ENCODE data around the gene CREBBP. TPM values are rescaled to one million over a fixed set of nuclear protein-coding genes. Genes with fewer than 3 reads are reported as not detected.

Gene CREBBP
- total and polyA plus RNA-seq, 2 experiments from 2014 or later = 36.9 to 54.8 TPM

DNA sequence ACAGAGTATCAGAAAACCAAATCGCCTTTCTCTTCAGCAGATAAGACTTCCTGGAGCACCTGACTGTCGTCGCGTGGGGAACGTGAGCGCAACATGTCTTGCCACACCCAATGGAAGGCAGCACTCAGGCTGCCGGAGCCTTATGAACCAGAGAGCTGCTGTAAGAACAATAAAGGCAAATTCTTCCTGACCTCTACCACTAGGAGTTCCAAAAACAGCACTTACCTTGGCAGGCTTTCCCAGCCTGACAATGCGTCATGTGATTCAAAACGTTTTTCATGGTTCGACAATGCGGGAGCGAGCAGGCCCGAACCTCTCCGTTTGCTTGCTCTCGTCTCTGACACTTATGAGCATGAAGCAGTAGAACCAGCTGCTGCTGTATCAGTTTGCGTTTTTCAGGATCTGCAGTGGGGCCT is 87.3 kb downstream of the CREBBP start:
- Mint-ChIP-seq H3K4me1 (peaks cover 10% of the 10 kb centered on the region), H3K27me3 (ENCODE audit: insufficient read depth, low read depth, poor library complexity) (peaks cover 3% of the 10 kb centered on the region), H3K36me3 (ENCODE audit: low read depth) (peaks cover 27% of the 10 kb centered on the region), H3K27ac (no peak overlapping the region), H3K9me3 (no peaks in the 10 kb centered on the region), H3K4me3 (no peak overlapping the region)
- no peak overlapping the region for H3K27ac ChIP-seq (ENCODE audit: low read depth)
- TF ChIP-seq, protein P1, sequence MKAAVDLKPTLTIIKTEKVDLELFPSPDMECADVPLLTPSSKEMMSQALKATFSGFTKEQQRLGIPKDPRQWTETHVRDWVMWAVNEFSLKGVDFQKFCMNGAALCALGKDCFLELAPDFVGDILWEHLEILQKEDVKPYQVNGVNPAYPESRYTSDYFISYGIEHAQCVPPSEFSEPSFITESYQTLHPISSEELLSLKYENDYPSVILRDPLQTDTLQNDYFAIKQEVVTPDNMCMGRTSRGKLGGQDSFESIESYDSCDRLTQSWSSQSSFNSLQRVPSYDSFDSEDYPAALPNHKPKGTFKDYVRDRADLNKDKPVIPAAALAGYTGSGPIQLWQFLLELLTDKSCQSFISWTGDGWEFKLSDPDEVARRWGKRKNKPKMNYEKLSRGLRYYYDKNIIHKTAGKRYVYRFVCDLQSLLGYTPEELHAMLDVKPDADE (IDR thresholded peaks at IDR 0.05) = no peak
- TF ChIP-seq, protein P2, sequence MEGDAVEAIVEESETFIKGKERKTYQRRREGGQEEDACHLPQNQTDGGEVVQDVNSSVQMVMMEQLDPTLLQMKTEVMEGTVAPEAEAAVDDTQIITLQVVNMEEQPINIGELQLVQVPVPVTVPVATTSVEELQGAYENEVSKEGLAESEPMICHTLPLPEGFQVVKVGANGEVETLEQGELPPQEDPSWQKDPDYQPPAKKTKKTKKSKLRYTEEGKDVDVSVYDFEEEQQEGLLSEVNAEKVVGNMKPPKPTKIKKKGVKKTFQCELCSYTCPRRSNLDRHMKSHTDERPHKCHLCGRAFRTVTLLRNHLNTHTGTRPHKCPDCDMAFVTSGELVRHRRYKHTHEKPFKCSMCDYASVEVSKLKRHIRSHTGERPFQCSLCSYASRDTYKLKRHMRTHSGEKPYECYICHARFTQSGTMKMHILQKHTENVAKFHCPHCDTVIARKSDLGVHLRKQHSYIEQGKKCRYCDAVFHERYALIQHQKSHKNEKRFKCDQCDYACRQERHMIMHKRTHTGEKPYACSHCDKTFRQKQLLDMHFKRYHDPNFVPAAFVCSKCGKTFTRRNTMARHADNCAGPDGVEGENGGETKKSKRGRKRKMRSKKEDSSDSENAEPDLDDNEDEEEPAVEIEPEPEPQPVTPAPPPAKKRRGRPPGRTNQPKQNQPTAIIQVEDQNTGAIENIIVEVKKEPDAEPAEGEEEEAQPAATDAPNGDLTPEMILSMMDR (conservative IDR thresholded peaks at IDR 0.05; ENCODE audit: low read depth in 2 of 2) = peak in 1 of 2 experiments; percentile 5; a peak in 1 of 4 replicates
- H3K36me3 ChIP-seq (ENCODE audit: insufficient read depth) = 0 out of 2 replicates have a peak, but pooled peaks cover 6% of the 10 kb centered on the region
- no peaks in the 10 kb centered on the region for H3K27me3 ChIP-seq (ENCODE audit: insufficient read depth)
- DNase-seq (ENCODE audit: low spot score) (peak; percentile 35), ATAC-seq (peak; percentile 34; the same call in 2 of the 3 replicates)
- no peak overlapping the region for H3K4me3 ChIP-seq
- peaks cover 75% of the 10 kb centered on the region for H3K79me2 ChIP-seq (replicated peaks; ENCODE audit: insufficient read depth)
- H4K20me1 ChIP-seq (replicated peaks; ENCODE audit: insufficient read depth) = peaks cover 18% of the 10 kb centered on the region
- no peak overlapping the region for H2AFZ ChIP-seq
- no peaks in the 10 kb centered on the region; the same call in 1 of the 2 replicates for H3F3A ChIP-seq (replicated peaks; ENCODE audit: low read depth)
- H3K4me1 ChIP-seq (ENCODE audit: insufficient read depth) = peaks cover 3% of the 10 kb centered on the region; the same call in 1 of the 2 replicates
- no peak overlapping the region for H3K4me2 ChIP-seq
- H3K9me2 ChIP-seq (ENCODE audit: insufficient read depth) = no peaks in the 10 kb centered on the region

DNA sequence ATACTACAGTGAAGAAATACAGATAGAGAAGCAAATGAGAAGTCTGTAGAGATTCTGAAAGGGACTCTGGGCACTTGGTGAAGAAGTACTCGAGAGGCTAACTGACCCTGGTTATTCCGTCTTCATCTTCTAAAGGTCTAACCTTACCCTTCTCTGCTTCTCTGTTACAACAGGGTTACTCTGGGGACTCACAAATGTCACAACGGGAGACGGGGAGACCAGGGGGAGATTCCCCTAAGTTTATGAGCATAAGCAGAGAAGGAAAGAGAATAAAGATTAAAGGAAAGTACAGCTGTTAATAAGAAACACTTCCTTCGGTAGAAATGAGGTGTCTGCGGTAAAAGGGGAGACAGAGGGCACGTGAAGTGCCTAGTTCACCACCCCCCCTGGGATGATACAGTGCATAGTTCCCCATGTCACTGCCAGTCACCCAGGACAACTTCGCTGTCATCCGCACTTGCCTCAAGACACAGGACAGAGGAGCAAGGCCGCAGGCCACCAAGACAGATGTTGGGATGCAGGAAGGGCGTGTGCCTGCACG is 88.0 kb downstream of the CREBBP start:
- ATAC-seq = no peak
- Histone ChIP-seq H3K27me3 (ENCODE audit: insufficient read depth) (no peaks in the 10 kb centered on the region), H3K79me2 (replicated peaks; ENCODE audit: insufficient read depth) (peaks cover 69% of the 10 kb centered on the region), H3F3A (replicated peaks; ENCODE audit: low read depth) (no peaks in the 10 kb centered on the region; the same call in 1 of the 2 replicates), H3K36me3 (ENCODE audit: insufficient read depth) (0 out of 2 replicates have a peak, but pooled peaks cover 6% of the 10 kb centered on the region), H3K9me2 (ENCODE audit: insufficient read depth) (no peaks in the 10 kb centered on the region), H3K4me1 (ENCODE audit: insufficient read depth) (no peaks in the 10 kb centered on the region), H3K27ac (ENCODE audit: low read depth) (no peak overlapping the region), H2AFZ (no peak overlapping the region), H3K4me2 (no peak overlapping the region), H4K20me1 (replicated peaks; ENCODE audit: insufficient read depth) (peaks cover 17% of the 10 kb centered on the region; the same call in 1 of the 2 replicates), H3K4me3 (no peak overlapping the region)
- no peak for DNase-seq (ENCODE audit: low spot score)
- peaks cover 4% of the 10 kb centered on the region; the same call in 2 of the 3 replicates for H3K4me1 Mint-ChIP-seq
- H3K27me3 Mint-ChIP-seq (ENCODE audit: insufficient read depth, low read depth, poor library complexity) = no peaks in the 10 kb centered on the region
- H3K4me3 Mint-ChIP-seq = no peak overlapping the region
- H3K9me3 Mint-ChIP-seq = no peaks in the 10 kb centered on the region
- H3K27ac Mint-ChIP-seq = no peak overlapping the region
- peaks cover 27% of the 10 kb centered on the region for H3K36me3 Mint-ChIP-seq (ENCODE audit: low read depth)
- TF ChIP-seq ZNF331 (CRISPR knock-in tag; IDR thresholded peaks at IDR 0.05; ENCODE audit: low read depth) = no peak
- no peak for TF ChIP-seq EZH2 (IDR thresholded peaks at IDR 0.05; ENCODE audit: low read depth, unreplicated experiment)
- TF ChIP-seq JUNB (IDR thresholded peaks at IDR 0.05; ENCODE audit: unreplicated experiment) = no peak
- no peak for TF ChIP-seq ZNF114 (CRISPR knock-in tag; IDR thresholded peaks at IDR 0.05)
- no peak for TF ChIP-seq STAT1 (IDR thresholded peaks at IDR 0.05; ENCODE audit: unreplicated experiment)
- TF ChIP-seq, protein P3, sequence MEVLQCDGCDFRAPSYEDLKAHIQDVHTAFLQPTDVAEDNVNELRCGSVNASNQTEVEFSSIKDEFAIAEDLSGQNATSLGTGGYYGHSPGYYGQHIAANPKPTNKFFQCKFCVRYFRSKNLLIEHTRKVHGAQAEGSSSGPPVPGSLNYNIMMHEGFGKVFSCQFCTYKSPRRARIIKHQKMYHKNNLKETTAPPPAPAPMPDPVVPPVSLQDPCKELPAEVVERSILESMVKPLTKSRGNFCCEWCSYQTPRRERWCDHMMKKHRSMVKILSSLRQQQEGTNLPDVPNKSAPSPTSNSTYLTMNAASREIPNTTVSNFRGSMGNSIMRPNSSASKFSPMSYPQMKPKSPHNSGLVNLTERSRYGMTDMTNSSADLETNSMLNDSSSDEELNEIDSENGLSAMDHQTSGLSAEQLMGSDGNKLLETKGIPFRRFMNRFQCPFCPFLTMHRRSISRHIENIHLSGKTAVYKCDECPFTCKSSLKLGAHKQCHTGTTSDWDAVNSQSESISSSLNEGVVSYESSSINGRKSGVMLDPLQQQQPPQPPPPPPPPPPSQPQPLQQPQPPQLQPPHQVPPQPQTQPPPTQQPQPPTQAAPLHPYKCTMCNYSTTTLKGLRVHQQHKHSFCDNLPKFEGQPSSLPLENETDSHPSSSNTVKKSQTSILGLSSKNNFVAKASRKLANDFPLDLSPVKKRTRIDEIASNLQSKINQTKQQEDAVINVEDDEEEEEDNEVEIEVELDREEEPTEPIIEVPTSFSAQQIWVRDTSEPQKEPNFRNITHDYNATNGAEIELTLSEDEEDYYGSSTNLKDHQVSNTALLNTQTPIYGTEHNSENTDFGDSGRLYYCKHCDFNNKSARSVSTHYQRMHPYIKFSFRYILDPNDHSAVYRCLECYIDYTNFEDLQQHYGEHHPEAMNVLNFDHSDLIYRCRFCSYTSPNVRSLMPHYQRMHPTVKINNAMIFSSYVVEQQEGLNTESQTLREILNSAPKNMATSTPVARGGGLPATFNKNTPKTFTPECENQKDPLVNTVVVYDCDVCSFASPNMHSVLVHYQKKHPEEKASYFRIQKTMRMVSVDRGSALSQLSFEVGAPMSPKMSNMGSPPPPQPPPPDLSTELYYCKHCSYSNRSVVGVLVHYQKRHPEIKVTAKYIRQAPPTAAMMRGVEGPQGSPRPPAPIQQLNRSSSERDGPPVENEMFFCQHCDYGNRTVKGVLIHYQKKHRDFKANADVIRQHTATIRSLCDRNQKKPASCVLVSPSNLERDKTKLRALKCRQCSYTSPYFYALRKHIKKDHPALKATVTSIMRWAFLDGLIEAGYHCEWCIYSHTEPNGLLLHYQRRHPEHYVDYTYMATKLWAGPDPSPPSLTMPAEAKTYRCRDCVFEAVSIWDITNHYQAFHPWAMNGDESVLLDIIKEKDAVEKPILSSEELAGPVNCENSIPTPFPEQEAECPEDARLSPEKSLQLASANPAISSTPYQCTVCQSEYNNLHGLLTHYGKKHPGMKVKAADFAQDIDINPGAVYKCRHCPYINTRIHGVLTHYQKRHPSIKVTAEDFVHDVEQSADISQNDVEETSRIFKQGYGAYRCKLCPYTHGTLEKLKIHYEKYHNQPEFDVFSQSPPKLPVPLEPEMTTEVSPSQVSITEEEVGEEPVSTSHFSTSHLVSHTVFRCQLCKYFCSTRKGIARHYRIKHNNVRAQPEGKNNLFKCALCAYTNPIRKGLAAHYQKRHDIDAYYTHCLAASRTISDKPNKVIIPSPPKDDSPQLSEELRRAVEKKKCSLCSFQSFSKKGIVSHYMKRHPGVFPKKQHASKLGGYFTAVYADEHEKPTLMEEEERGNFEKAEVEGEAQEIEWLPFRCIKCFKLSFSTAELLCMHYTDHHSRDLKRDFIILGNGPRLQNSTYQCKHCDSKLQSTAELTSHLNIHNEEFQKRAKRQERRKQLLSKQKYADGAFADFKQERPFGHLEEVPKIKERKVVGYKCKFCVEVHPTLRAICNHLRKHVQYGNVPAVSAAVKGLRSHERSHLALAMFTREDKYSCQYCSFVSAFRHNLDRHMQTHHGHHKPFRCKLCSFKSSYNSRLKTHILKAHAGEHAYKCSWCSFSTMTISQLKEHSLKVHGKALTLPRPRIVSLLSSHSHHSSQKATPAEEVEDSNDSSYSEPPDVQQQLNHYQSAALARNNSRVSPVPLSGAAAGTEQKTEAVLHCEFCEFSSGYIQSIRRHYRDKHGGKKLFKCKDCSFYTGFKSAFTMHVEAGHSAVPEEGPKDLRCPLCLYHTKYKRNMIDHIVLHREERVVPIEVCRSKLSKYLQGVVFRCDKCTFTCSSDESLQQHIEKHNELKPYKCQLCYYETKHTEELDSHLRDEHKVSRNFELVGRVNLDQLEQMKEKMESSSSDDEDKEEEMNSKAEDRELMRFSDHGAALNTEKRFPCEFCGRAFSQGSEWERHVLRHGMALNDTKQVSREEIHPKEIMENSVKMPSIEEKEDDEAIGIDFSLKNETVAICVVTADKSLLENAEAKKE (CRISPR knock-in tag; IDR thresholded peaks at IDR 0.05) = no peak
- no peak for TF ChIP-seq NANOG (IDR thresholded peaks at IDR 0.05; ENCODE audit: borderline replicate concordance)
- TF ChIP-seq, protein P2 (conservative IDR thresholded peaks at IDR 0.05; ENCODE audit: low read depth in 2 of 2) = no peak
- TF ChIP-seq CREB1 (CRISPR knock-in tag; IDR thresholded peaks at IDR 0.05; ENCODE audit: low read depth) = no peak
